Tibial nerve (tissue), 4 donors: ENCODE data around the gene SH3GL3. TPM values are rescaled to one million over a fixed set of nuclear protein-coding genes. Genes with fewer than 3 reads are reported as not detected.

Experiments
- DNase-seq, 2 donors: peaks; one replicate each; pipeline ENCODE4 v3.0.0-alpha.2; 2019; ENCODE audit warnings: low spot score in 2 of 2
- H3K27ac ChIP-seq, 4 donors: fragments of 200-600 bp; sonication (generic) in 3 of 4; one replicate each; pipeline ENCODE4 v1.5.1; 2017 to 2019; ENCODE audit warnings: mild to moderate bottlenecking in 1 of 4
- H3K27me3 ChIP-seq, 2 donors: fragments of 200-600 bp; sonication (generic) in 1 of 2; one replicate each; pipeline versions ENCODE4 v1.5.1 to v1.6.0; 2017 to 2019
- H3K36me3 ChIP-seq, 3 donors: fragments of 200-600 bp; sonication (generic); one replicate each; pipeline ENCODE4 v1.5.1; 2018 to 2019
- H3K4me1 ChIP-seq, 4 donors: fragments of 200-600 bp; sonication (generic) in 3 of 4; one replicate each; pipeline ENCODE4 v1.5.1; 2017 to 2019
- H3K4me3 ChIP-seq, 4 donors: fragments of 200-600 bp; sonication (generic) in 3 of 4; one replicate each; pipeline ENCODE4 v1.5.1; 2017 to 2019; ENCODE audit warnings: mild to moderate bottlenecking in 1 of 4, moderate library complexity in 1 of 4
- H3K9me3 ChIP-seq, 4 donors: fragments of 200-600 bp; sonication (generic) in 3 of 4; one replicate each; pipeline ENCODE4 v1.5.1; 2017 to 2019
- CTCF ChIP-seq, 5 experiments: fragments of 200-600 bp in 3 of 5; fragments of 450-650 bp in 2 of 5; sonication (generic) in 3 of 5; IDR thresholded peaks; one replicate each; pipeline ENCODE4 v1.5.1; 2016 to 2019; ENCODE audit warnings: antibody characterized with exemption in 5 of 5, mild to moderate bottlenecking in 3 of 5, moderate library complexity in 2 of 5
- EP300 ChIP-seq, 2 donors: sonication (generic); formaldehyde crosslinking; IDR thresholded peaks; one replicate each; pipeline ENCODE4 v1.6.1; 2017; ENCODE audit warnings: antibody characterized with exemption in 2 of 2, mild to moderate bottlenecking in 1 of 2
- POLR2A ChIP-seq, 2 donors: fragments of 450-650 bp; IDR thresholded peaks; one replicate each; pipeline ENCODE4 v1.6.1; 2017; ENCODE audit warnings: antibody characterized with exemption in 2 of 2, mild to moderate bottlenecking in 2 of 2, moderate library complexity in 2 of 2
- WGBS, 2 donors: methylation state at CpG; one replicate each; pipeline ENCODE4 v1.1.5; 2018; 5-methylcytosine and 5-hydroxymethylcytosine counted together
- total RNA-seq, 4 donors: library from RNA; depleted of rRNA; stranded (reverse); fragments of >200 nt; gene quantifications; one replicate each; pipeline ENCODE4 v1.1.0, GENCODE V29; 2016

SH3GL3 gene
- total RNA-seq, 4 donors from 2014 or later, result 1.5 to 3.7 (median 3.1) TPM; not detected in 1

- Histone ChIP-seq H3K9me3 (no peaks in the 10 kb centered on the region), H3K27ac (no peak overlapping the region), H3K4me3 (no peak overlapping the region), H3K36me3 (no peaks in the 10 kb centered on the region), H3K27me3 (no peaks in the 10 kb centered on the region), H3K4me1 (no peaks in the 10 kb centered on the region)
- no peak for TF ChIP-seq EP300 (IDR thresholded peaks at IDR 0.05)
- TF ChIP-seq POLR2A (IDR thresholded peaks at IDR 0.05), result no peak
- no peak for TF ChIP-seq CTCF (IDR thresholded peaks at IDR 0.05)
- 64 to 72% methylated on average over 5 of the region's 5 CpGs for WGBS, 2 donors
- no peak for DNase-seq
These were observed 111.0 kb downstream of the SH3GL3 start for GRCh38 chr15:83558146-83558545.

GRCh38 chr15:83559310-83559966 is 112.3 kb downstream of the SH3GL3 start:
- H3K36me3 ChIP-seq, result no peaks in the 10 kb centered on the region
- no peak overlapping the region for H3K4me3 ChIP-seq
- peak in 1 of 2 donors; percentile 66 for DNase-seq
- 6% methylated on average over 7 of the region's 7 CpGs for WGBS, 2 donors
- H3K27ac ChIP-seq, result no peak overlapping the region
- TF ChIP-seq CTCF (IDR thresholded peaks at IDR 0.05) (peak; percentile 59 to 76 (median 71)), EP300 (IDR thresholded peaks at IDR 0.05) (no peak), POLR2A (IDR thresholded peaks at IDR 0.05) (no peak)
- no peaks in the 10 kb centered on the region for H3K27me3 ChIP-seq
- H3K9me3 ChIP-seq, result no peaks in the 10 kb centered on the region
- no peaks in the 10 kb centered on the region for H3K4me1 ChIP-seq

- TF ChIP-seq CTCF (IDR thresholded peaks at IDR 0.05) (no peak), POLR2A (IDR thresholded peaks at IDR 0.05) (no peak), EP300 (IDR thresholded peaks at IDR 0.05) (no peak)
- no peak for DNase-seq
- no peaks in the 10 kb centered on the region for H3K27me3 ChIP-seq
- no peak overlapping the region for H3K4me3 ChIP-seq
- no peaks in the 10 kb centered on the region for H3K36me3 ChIP-seq
- no peak overlapping the region for H3K27ac ChIP-seq
- H3K9me3 ChIP-seq, result no peaks in the 10 kb centered on the region
- H3K4me1 ChIP-seq, result no peaks in the 10 kb centered on the region
These were observed 114.5 kb downstream of the SH3GL3 start for GRCh38 chr15:83561661-83562060.

- WGBS, 2 donors, result 43 to 47% methylated on average over 3 of the region's 3 CpGs
- Histone ChIP-seq H3K4me3 (no peak overlapping the region), H3K36me3 (no peaks in the 10 kb centered on the region), H3K9me3 (no peaks in the 10 kb centered on the region), H3K27me3 (no peaks in the 10 kb centered on the region), H3K4me1 (no peaks in the 10 kb centered on the region), H3K27ac (no peak overlapping the region)
- no peak for DNase-seq
- TF ChIP-seq CTCF (IDR thresholded peaks at IDR 0.05) (no peak), EP300 (IDR thresholded peaks at IDR 0.05) (no peak), POLR2A (IDR thresholded peaks at IDR 0.05) (no peak)
These were observed 118.0 kb downstream of the SH3GL3 start for GRCh38 chr15:83565138-83565537.

DNA sequence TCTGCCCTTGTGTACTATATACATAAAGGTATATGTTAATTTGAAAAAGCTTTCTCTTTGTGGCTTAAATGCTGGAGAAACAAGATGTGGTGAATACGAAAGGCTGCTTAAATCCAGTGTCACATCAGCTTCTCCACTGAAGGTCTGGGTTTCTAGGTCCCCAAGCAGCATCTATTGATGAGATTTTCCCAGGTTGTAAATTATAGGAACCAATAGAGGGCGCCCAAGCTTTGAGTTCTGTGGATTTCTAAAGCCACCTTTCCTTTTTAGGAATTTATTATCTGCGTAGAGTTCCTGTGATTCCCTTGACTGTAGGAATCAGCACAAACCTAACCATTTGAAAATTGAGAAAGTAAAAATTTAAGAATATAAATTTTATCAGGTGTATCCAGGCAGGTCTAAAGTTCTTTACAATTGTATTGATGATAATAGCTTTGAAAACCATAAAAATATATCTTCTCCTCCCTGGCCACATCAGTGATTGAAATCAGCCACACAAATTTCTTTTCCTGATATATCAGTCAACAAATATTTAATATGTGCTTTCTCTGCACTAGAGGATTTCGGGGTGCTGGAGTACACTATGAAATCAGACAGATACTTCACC is 118.5 kb downstream of the SH3GL3 start:
- Histone ChIP-seq H3K9me3 (no peaks in the 10 kb centered on the region), H3K36me3 (no peaks in the 10 kb centered on the region), H3K27ac (no peak overlapping the region), H3K27me3 (no peaks in the 10 kb centered on the region), H3K4me3 (no peak overlapping the region), H3K4me1 (no peaks in the 10 kb centered on the region)
- DNase-seq, result peak in 1 of 2 donors; percentile 30
- peak; percentile 29 to 54 (median 48) for TF ChIP-seq CTCF (IDR thresholded peaks at IDR 0.05)
- TF ChIP-seq POLR2A (IDR thresholded peaks at IDR 0.05), result no peak
- TF ChIP-seq EP300 (IDR thresholded peaks at IDR 0.05), result no peak
- WGBS, 2 donors, result 43 to 47% methylated on average over 4 of the region's 4 CpGs
